ENCODE measurements around the gene FAM81A. TPM values are rescaled to one million over a fixed set of nuclear protein-coding genes. Genes with fewer than 3 reads are reported as not detected.

The FAM81A gene
- total RNA-seq, 1 donor from 2014 or later, result 0.49 TPM

- H3K27ac ChIP-seq, result no peak overlapping the region
- H3K4me1 ChIP-seq, result no peaks in the 10 kb centered on the region
- H3K36me3 ChIP-seq, result no peaks in the 10 kb centered on the region
- intact Hi-C loops (cut with DNase I), result loop anchor here (5.0 kb wide), 1 partner anchor 514 kb away; the partner anchor contains the start of gene RNF111
- TF ChIP-seq POLR2A (IDR thresholded peaks at IDR 0.05), result no peak
- no peak for TF ChIP-seq POLR2AphosphoS5 (IDR thresholded peaks at IDR 0.05; ENCODE audit: insufficient read depth in 1 of 2, low read depth in 1 of 2)
- TF ChIP-seq CTCF (IDR thresholded peaks at IDR 0.05), result peak in 1 of 3 experiments; percentile 35
- no peak overlapping the region for H3K4me3 ChIP-seq
- DNase-seq (ENCODE audit: extremely low spot score in 2 of 2), result no peak
- H3K27me3 ChIP-seq, result no peaks in the 10 kb centered on the region
- no peaks in the 10 kb centered on the region for H3K9me3 ChIP-seq
Measured at GRCh38 chr15:59501597-59501996, 63.6 kb downstream of the FAM81A start.

GRCh38 chr15:59515190-59515589, 77.2 kb downstream of the FAM81A start:
- Histone ChIP-seq H3K36me3 (no peaks in the 10 kb centered on the region), H3K27ac (no peak overlapping the region), H3K27me3 (no peaks in the 10 kb centered on the region), H3K4me3 (no peak overlapping the region), H3K9me3 (no peaks in the 10 kb centered on the region), H3K4me1 (no peaks in the 10 kb centered on the region)
- no peak for TF ChIP-seq CTCF (IDR thresholded peaks at IDR 0.05)
- TF ChIP-seq POLR2AphosphoS5 (IDR thresholded peaks at IDR 0.05; ENCODE audit: insufficient read depth in 1 of 2, low read depth in 1 of 2), result no peak
- no peak for TF ChIP-seq POLR2A (IDR thresholded peaks at IDR 0.05)
- DNase-seq (ENCODE audit: extremely low spot score in 2 of 2), result peak in 1 of 2 donors; percentile 13
- intact Hi-C loops (cut with DNase I), result no loop called here

- intact Hi-C loops (cut with DNase I), result no loop called here
- no peak for TF ChIP-seq POLR2A (IDR thresholded peaks at IDR 0.05)
- no peak for TF ChIP-seq CTCF (IDR thresholded peaks at IDR 0.05)
- TF ChIP-seq POLR2AphosphoS5 (IDR thresholded peaks at IDR 0.05; ENCODE audit: insufficient read depth in 1 of 2, low read depth in 1 of 2), result no peak
- H3K36me3 ChIP-seq, result no peaks in the 10 kb centered on the region
- H3K4me3 ChIP-seq, result no peak overlapping the region
- no peaks in the 10 kb centered on the region for H3K9me3 ChIP-seq
- DNase-seq (ENCODE audit: extremely low spot score in 2 of 2), result no peak
- H3K27me3 ChIP-seq, result no peaks in the 10 kb centered on the region
- no peaks in the 10 kb centered on the region for H3K4me1 ChIP-seq
- no peak overlapping the region for H3K27ac ChIP-seq
Measured at GRCh38 chr15:59516655-59517461, 78.9 kb downstream of the FAM81A start.

- Histone ChIP-seq H3K27me3 (no peaks in the 10 kb centered on the region), H3K9me3 (no peaks in the 10 kb centered on the region), H3K27ac (no peak overlapping the region), H3K4me3 (no peak overlapping the region), H3K36me3 (no peaks in the 10 kb centered on the region), H3K4me1 (no peaks in the 10 kb centered on the region)
- intact Hi-C loops (cut with DNase I), result no loop called here
- no peak for TF ChIP-seq CTCF (IDR thresholded peaks at IDR 0.05)
- no peak for TF ChIP-seq POLR2AphosphoS5 (IDR thresholded peaks at IDR 0.05; ENCODE audit: insufficient read depth in 1 of 2, low read depth in 1 of 2)
- TF ChIP-seq POLR2A (IDR thresholded peaks at IDR 0.05), result no peak
- DNase-seq (ENCODE audit: extremely low spot score in 2 of 2), result no peak
Measured at GRCh38 chr15:59519329-59519728, 81.3 kb downstream of the FAM81A start.

- H3K4me3 ChIP-seq, result no peak overlapping the region
- TF ChIP-seq POLR2A (IDR thresholded peaks at IDR 0.05), result no peak
- TF ChIP-seq POLR2AphosphoS5 (IDR thresholded peaks at IDR 0.05; ENCODE audit: insufficient read depth in 1 of 2, low read depth in 1 of 2), result no peak
- TF ChIP-seq CTCF (IDR thresholded peaks at IDR 0.05), result no peak
- intact Hi-C loops (cut with DNase I), result no loop called here
- no peaks in the 10 kb centered on the region for H3K36me3 ChIP-seq
- H3K27me3 ChIP-seq, result no peaks in the 10 kb centered on the region
- no peak overlapping the region for H3K27ac ChIP-seq
- no peaks in the 10 kb centered on the region for H3K9me3 ChIP-seq
- H3K4me1 ChIP-seq, result no peaks in the 10 kb centered on the region
- no peak for DNase-seq (ENCODE audit: extremely low spot score in 2 of 2)
Measured at GRCh38 chr15:59521443-59521842, 83.5 kb downstream of the FAM81A start.
